Activated T-helper 1 cell treated with anti-CD3 and anti-CD28 coated beads, Interleukin-12 subunit alpha, Interleukin-12 subunit beta, Interleukin-2, Interleukin-4 antibody, amounts not matched to agents 30 ng/mL and 10 ng/mL and 1 ng/mL, durations not matched to agents 14 hours and 24 hours and 36 hours (primary cell): ENCODE results near the gene PRSS21. TPM values are rescaled to one million over a fixed set of nuclear protein-coding genes. Genes with fewer than 3 reads are reported as not detected.

ENCODE experiments used
- DNase-seq: peaks from one replicate; pipeline ENCODE4 v3.0.0; 2021; ENCODE audit warnings: low spot score
- H3K27ac Mint-ChIP-seq: one replicate; pipeline ENCODE4 v1.8.0; 2021; ENCODE audit warnings: mild to moderate bottlenecking, mixed read lengths
- H3K27me3 Mint-ChIP-seq: one replicate; pipeline ENCODE4 v1.8.0; 2022; ENCODE audit warnings: mild to moderate bottlenecking, moderate library complexity, mixed read lengths; ENCODE audit not compliant: insufficient read depth
- H3K36me3 Mint-ChIP-seq: one replicate; pipeline ENCODE4 v1.8.0; 2021; ENCODE audit warnings: low read depth, mixed read lengths
- H3K4me1 Mint-ChIP-seq: one replicate; pipeline ENCODE4 v1.8.0; 2021; ENCODE audit warnings: low read depth, mixed read lengths
- H3K4me3 Mint-ChIP-seq: one replicate; pipeline ENCODE4 v1.8.0; 2021; ENCODE audit warnings: mild to moderate bottlenecking, moderate library complexity, mixed read lengths
- H3K9me3 Mint-ChIP-seq: one replicate; pipeline ENCODE4 v1.8.0; 2021; ENCODE audit warnings: mixed read lengths
- intact Hi-C: fragments of 100-400 bp; cut with micrococcal nuclease; formaldehyde crosslinking; loops from one replicate; pipeline ENCODE4 v1.15.1; 2024
- total RNA-seq: library from RNA; stranded (reverse); gene quantifications from 2 replicates; pipeline ENCODE4 v1.2.3, GENCODE V29; 2022

PRSS21 gene
- total RNA-seq, 1 donor from 2014 or later = 10.1 TPM

DNA sequence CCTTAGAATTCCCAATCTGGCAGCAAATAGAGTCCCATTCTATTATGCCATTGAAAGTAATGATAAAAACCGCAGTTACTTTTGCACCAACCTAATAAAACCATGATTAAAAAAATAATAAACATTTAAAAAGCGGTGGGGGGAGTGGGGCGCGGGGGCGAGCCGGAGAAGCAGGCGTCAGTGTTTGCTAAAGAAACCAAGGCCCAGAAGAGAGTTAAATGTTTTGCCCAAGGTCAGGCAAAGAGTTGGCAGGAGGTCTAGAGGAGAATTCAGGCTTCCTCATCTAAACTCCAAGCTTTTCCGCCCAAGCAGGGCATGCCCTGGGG is 50.6 kb downstream of the PRSS21 start:
- peaks cover 4% of the 10 kb centered on the region for H3K4me1 Mint-ChIP-seq
- H3K4me3 Mint-ChIP-seq = peak overlapping the region; percentile 89
- H3K9me3 Mint-ChIP-seq = no peaks in the 10 kb centered on the region
- peaks cover 6% of the 10 kb centered on the region for H3K27me3 Mint-ChIP-seq
- H3K27ac Mint-ChIP-seq = peak overlapping the region; percentile 84
- no peaks in the 10 kb centered on the region for H3K36me3 Mint-ChIP-seq
- no peak for DNase-seq
- intact Hi-C loops = loop anchor here (10.0 kb wide), 1 partner anchor 143 kb away; the partner anchor contains the start of gene PRSS27

DNA sequence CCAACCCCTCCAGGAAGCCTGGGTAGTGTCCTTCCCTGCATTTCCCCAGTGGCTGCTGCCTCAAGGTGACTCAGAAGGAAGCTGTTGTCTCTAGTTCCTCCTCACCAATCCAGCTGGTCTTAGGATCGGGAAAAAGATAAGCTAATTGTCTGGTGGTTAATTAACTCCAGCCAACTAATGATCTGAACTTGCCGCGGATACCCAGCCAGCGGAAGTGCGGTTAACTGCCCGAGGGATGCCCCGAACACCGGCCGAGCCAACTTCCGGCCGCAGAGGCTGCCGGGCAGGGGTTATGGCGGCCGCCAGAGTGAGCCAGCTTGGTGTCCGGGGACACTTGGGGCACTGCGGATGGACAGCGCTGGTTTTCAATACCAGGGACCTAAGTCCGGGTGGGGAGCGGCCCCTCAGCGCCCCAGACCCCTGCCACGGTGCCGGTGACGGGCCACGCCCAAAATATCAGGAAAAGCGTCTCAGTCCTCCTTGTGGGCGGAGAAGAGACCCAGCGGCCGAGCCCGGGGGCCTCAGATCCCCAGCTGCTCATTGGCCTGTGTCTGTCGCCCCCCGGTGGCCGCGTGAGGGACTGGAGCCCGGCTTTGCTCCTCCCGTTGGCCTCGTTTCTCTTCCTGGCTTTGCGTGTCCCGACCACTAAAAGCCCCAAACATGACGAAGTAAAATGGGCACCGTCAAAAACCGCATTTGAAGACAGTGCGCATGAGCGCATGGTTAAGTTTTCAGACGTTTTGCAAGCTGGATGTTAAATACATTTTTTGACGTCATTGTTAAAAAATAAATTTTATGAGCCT is 51.2 kb downstream of the PRSS21 start:
- peaks cover 6% of the 10 kb centered on the region for H3K27me3 Mint-ChIP-seq

More for the DNA sequence above, 51.2 kb downstream of the PRSS21 start:
- peak overlapping the region; percentile 84 for H3K27ac Mint-ChIP-seq
- intact Hi-C loops = loop anchor here (1.0 to 10.0 kb wide), 6 partner anchors 14 to 185 kb away; partner anchors contain the start of genes ELOB, KCTD5 and PRSS27
- H3K4me1 Mint-ChIP-seq = peaks cover 4% of the 10 kb centered on the region
- no peaks in the 10 kb centered on the region for H3K36me3 Mint-ChIP-seq
- peak overlapping the region; percentile 89 for H3K4me3 Mint-ChIP-seq
- DNase-seq = peak; percentile 92
- H3K9me3 Mint-ChIP-seq = no peaks in the 10 kb centered on the region

Other genes with a start within 250 kb of the PRSS21 start
- 63.9 and 69.6 TPM in 2 replicates for gene KCTD5, start 134.7 kb upstream of the PRSS21 start, total RNA-seq
- gene PRSS27, start 97.0 kb upstream of the PRSS21 start, total RNA-seq = 1.7 and 1.8 TPM in 2 replicates
- gene SRRM2, start 64.6 kb upstream of the PRSS21 start, total RNA-seq = 631 and 639 TPM in 2 replicates
- 256 and 277 TPM in 2 replicates for gene ELOB, start 40.0 kb upstream of the PRSS21 start, total RNA-seq
- 0.10 TPM in 1 of 2 replicates, not detected in the other for gene PRSS33, start 29.7 kb upstream of the PRSS21 start, total RNA-seq
- not detected in 2 replicates for gene PRSS41, start 18.8 kb upstream of the PRSS21 start, total RNA-seq
- gene ZG16B, start 13.1 kb downstream of the PRSS21 start, total RNA-seq = 11.7 and 12.9 TPM in 2 replicates
- not detected in 2 replicates for gene PRSS22, start 40.9 kb downstream of the PRSS21 start, total RNA-seq
- 22.9 and 25.4 TPM in 2 replicates for gene FLYWCH2, start 66.0 kb downstream of the PRSS21 start, total RNA-seq
- gene FLYWCH1, start 94.7 kb downstream of the PRSS21 start, total RNA-seq = 61.1 and 65.7 TPM in 2 replicates
- gene KREMEN2, start 147.0 kb downstream of the PRSS21 start, total RNA-seq = 0.10 and 0.18 TPM in 2 replicates
- gene PAQR4, start 152.1 kb downstream of the PRSS21 start, total RNA-seq = 40.1 and 44.0 TPM in 2 replicates
- 151 and 152 TPM in 2 replicates for gene PKMYT1, start 163.2 kb downstream of the PRSS21 start, total RNA-seq
- gene CLDN9, start 195.7 kb downstream of the PRSS21 start, total RNA-seq = not detected in 2 replicates
- not detected in 2 replicates for gene CLDN6, start 200.9 kb downstream of the PRSS21 start, total RNA-seq
- gene TNFRSF12A, start 203.1 kb downstream of the PRSS21 start, total RNA-seq = 4.9 and 5.5 TPM in 2 replicates
- 30.0 and 30.9 TPM in 2 replicates for gene HCFC1R1, start 206.7 kb downstream of the PRSS21 start, total RNA-seq
- 48.3 and 49.0 TPM in 2 replicates for gene THOC6, start 206.8 kb downstream of the PRSS21 start, total RNA-seq
- 0.20 TPM in 1 of 2 replicates, not detected in the other for gene BICDL2, start 219.7 kb downstream of the PRSS21 start, total RNA-seq
- 11.9 and 12.8 TPM in 2 replicates for gene MMP25, start 229.3 kb downstream of the PRSS21 start, total RNA-seq
- 993 TPM in 2 replicates for gene IL32, start 248.4 kb downstream of the PRSS21 start, total RNA-seq